NT2/D1 (cell line): Measurements from ENCODE around the gene FAM156A.

Experiments
- SUZ12 ChIP-seq: IDR thresholded peaks from 2 replicates; pipeline ENCODE4 v1.6.1; 2011; ENCODE audit not compliant: insufficient read length, insufficient read depth; ENCODE audit errors: extremely low read depth
- YY1 ChIP-seq: IDR thresholded peaks from 2 replicates; pipeline ENCODE4 v1.6.1; 2011; ENCODE audit not compliant: insufficient read length, insufficient read depth
- ZNF274 ChIP-seq: IDR thresholded peaks from 2 replicates; pipeline ENCODE4 v1.6.1; 2011; ENCODE audit warnings: mild to moderate bottlenecking, low read depth, low read length

DNA sequence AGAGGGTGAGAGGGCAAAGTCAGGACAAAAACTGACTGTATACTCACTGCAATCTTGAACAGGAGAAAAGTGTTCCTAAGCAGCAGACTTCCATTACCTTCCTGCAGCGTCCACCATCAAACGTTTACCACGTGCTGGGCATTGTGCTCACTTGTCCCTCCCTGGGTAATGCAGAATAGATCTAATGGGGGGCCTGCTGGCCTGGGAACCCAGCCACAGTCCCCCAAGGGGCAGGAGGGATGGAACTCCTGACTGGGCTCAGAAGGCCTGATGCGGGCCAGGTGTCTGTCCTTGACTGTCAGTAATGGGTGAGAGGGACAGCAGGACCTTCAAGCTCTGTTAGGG is 37.6 kb upstream of the FAM156A start:
- no peak for TF ChIP-seq SUZ12
- TF ChIP-seq YY1 = no peak
- no peak for TF ChIP-seq ZNF274
